WTC11 (cell line): ENCODE data around the gene SYTL1. TPM values are rescaled to one million over a fixed set of nuclear protein-coding genes. Genes with fewer than 3 reads are reported as not detected.

Experiments used
- ATAC-seq: fragments of 200-7000 bp; cut with Tn5 transposase; 2 replicates; pipeline ENCODE4 v1.10.0; 2021; ENCODE audit warnings: mild to moderate bottlenecking, moderate library complexity
- CTCF ChIA-PET: fragments of 300-600 bp; sonication (Branson Sonifier 250); formaldehyde crosslinking; loops from one replicate; lab custom pipeline; 2021; ENCODE audit warnings: antibody characterized with exemption; lab: Charles Lee
- POLR2A ChIA-PET: fragments of 350-600 bp; sonication (Branson Sonifier 250); formaldehyde crosslinking; loops from one replicate; lab custom pipeline; 2021; ENCODE audit warnings: antibody characterized with exemption; lab: Charles Lee
- DNase-seq: peaks from one replicate; pipeline ENCODE4 v3.0.0; 2021; ENCODE audit warnings: low spot score
- H3K27ac Mint-ChIP-seq: 2 replicates; pipeline ENCODE4 v1.8.0; 2021; ENCODE audit warnings: mixed read lengths
- H3K27me3 Mint-ChIP-seq: 2 replicates; pipeline ENCODE4 v1.8.0; 2021; ENCODE audit warnings: low read depth, mild to moderate bottlenecking, moderate library complexity, mixed read lengths
- H3K36me3 Mint-ChIP-seq: 2 replicates; pipeline ENCODE4 v1.8.0; 2021; ENCODE audit warnings: mixed read lengths
- H3K4me1 Mint-ChIP-seq: 2 replicates; pipeline ENCODE4 v1.8.0; 2022; ENCODE audit warnings: mixed read lengths
- H3K4me3 Mint-ChIP-seq: 2 replicates; pipeline ENCODE4 v1.8.0; 2021; ENCODE audit warnings: mild to moderate bottlenecking, moderate library complexity, mixed read lengths
- H3K9me3 Mint-ChIP-seq: 2 replicates; pipeline ENCODE4 v1.8.0; 2021; ENCODE audit warnings: mixed read lengths
- ESRRA ChIP-seq: sonication (generic); formaldehyde crosslinking; IDR thresholded peaks from 2 replicates; pipeline ENCODE4 v1.8.1; 2022; ENCODE audit warnings: mild to moderate bottlenecking, missing genetic modification reagents, borderline replicate concordance
- FOXJ3 ChIP-seq: sonication (generic); formaldehyde crosslinking; IDR thresholded peaks from 2 replicates; pipeline ENCODE4 v1.9.0; 2021; ENCODE audit warnings: missing genetic modification reagents, mild to moderate bottlenecking, borderline replicate concordance
- GTF2I ChIP-seq: fragments of 250-450 bp; sonication (Bioruptor Pico); conservative IDR thresholded peaks from 2 replicates; pipeline ENCODE4 v1.4.0; 2021; ENCODE audit warnings: mild to moderate bottlenecking
- MYBL2 ChIP-seq: sonication (generic); formaldehyde crosslinking; IDR thresholded peaks from 2 replicates; pipeline ENCODE4 v1.8.1; 2023; ENCODE audit warnings: mild to moderate bottlenecking, moderate library complexity, missing genetic modification reagents
- NFYB ChIP-seq: sonication (generic); formaldehyde crosslinking; conservative IDR thresholded peaks from 2 replicates; pipeline ENCODE4 v1.8.0; 2022; ENCODE audit warnings: low read depth, missing genetic modification reagents
- PRRX2 ChIP-seq: fragments of 250-450 bp; sonication (Bioruptor Pico); IDR thresholded peaks from 2 replicates; pipeline ENCODE4 v1.8.0; 2021; ENCODE audit warnings: mild to moderate bottlenecking
- RELA ChIP-seq: sonication (generic); formaldehyde crosslinking; IDR thresholded peaks from 2 replicates; pipeline ENCODE4 v1.8.1; 2022; ENCODE audit warnings: missing genetic modification reagents, mild to moderate bottlenecking, borderline replicate concordance
- SMAD4 ChIP-seq: sonication (generic); formaldehyde crosslinking; IDR thresholded peaks from 2 replicates; pipeline ENCODE4 v1.8.0; 2022; ENCODE audit warnings: mild to moderate bottlenecking, missing genetic modification reagents
- SOX15 ChIP-seq: fragments of 250-450 bp; sonication (Bioruptor Pico); IDR thresholded peaks from 2 replicates; pipeline ENCODE4 v1.9.0; 2021; ENCODE audit warnings: mild to moderate bottlenecking
- ZNF138 ChIP-seq: sonication (generic); formaldehyde crosslinking; conservative IDR thresholded peaks from 2 replicates; pipeline ENCODE4 v1.8.1; 2022; ENCODE audit warnings: mild to moderate bottlenecking, moderate library complexity, missing genetic modification reagents
- ZNF219 ChIP-seq: sonication (generic); formaldehyde crosslinking; IDR thresholded peaks from 2 replicates; pipeline ENCODE4 v1.8.0; 2023; ENCODE audit warnings: missing genetic modification reagents, mild to moderate bottlenecking, borderline replicate concordance
- ZNF232 ChIP-seq: sonication (generic); formaldehyde crosslinking; IDR thresholded peaks from 2 replicates; pipeline ENCODE4 v1.8.0; 2022; ENCODE audit warnings: mild to moderate bottlenecking, missing genetic modification reagents
- ZNF317 ChIP-seq: sonication (generic); formaldehyde crosslinking; IDR thresholded peaks from 2 replicates; pipeline ENCODE4 v1.8.1; 2023; ENCODE audit warnings: low read depth, mild to moderate bottlenecking, moderate library complexity, missing genetic modification reagents, borderline replicate concordance
- ZNF396 ChIP-seq: fragments of 250-450 bp; sonication (Bioruptor Pico); IDR thresholded peaks from 2 replicates; pipeline ENCODE4 v1.8.0; 2021; ENCODE audit warnings: mild to moderate bottlenecking, moderate library complexity, borderline replicate concordance
- ZNF671 ChIP-seq: fragments of 250-450 bp; sonication (Bioruptor Pico); IDR thresholded peaks from 2 replicates; pipeline ENCODE4 v1.8.0; 2021; ENCODE audit warnings: mild to moderate bottlenecking
- total RNA-seq: library from RNA; stranded (reverse); gene quantifications from 3 replicates; pipeline ENCODE4 v1.2.3, GENCODE V29; 2021
- TF ChIP-seq, protein P1 (sequence below): fragments of 200-600 bp; IDR thresholded peaks from 2 replicates; pipeline ENCODE4 v1.8.0; 2022; ENCODE audit warnings: antibody characterized with exemption
- TF ChIP-seq, protein P2 (sequence below): sonication (generic); formaldehyde crosslinking; IDR thresholded peaks from 2 replicates; pipeline ENCODE4 v1.8.0; 2022; ENCODE audit warnings: mild to moderate bottlenecking, missing genetic modification reagents
- TF ChIP-seq, protein P3 (sequence below): sonication (generic); formaldehyde crosslinking; conservative IDR thresholded peaks from 2 replicates; pipeline ENCODE4 v1.8.1; 2023; ENCODE audit warnings: mild to moderate bottlenecking, low read depth, missing genetic modification reagents, moderate library complexity
- TF ChIP-seq, protein P4 (sequence below): fragments of 250-450 bp; sonication (Bioruptor Pico); IDR thresholded peaks from 2 replicates; pipeline ENCODE4 v1.9.0; 2021; ENCODE audit warnings: mild to moderate bottlenecking, borderline replicate concordance
- TF ChIP-seq, protein P5 (sequence below): fragments of 250-450 bp; sonication (Bioruptor Pico); IDR thresholded peaks from 2 replicates; pipeline ENCODE4 v1.8.0; 2021; ENCODE audit warnings: mild to moderate bottlenecking

The SYTL1 gene
- total RNA-seq, 1 experiment from 2014 or later = 18.0 TPM

DNA sequence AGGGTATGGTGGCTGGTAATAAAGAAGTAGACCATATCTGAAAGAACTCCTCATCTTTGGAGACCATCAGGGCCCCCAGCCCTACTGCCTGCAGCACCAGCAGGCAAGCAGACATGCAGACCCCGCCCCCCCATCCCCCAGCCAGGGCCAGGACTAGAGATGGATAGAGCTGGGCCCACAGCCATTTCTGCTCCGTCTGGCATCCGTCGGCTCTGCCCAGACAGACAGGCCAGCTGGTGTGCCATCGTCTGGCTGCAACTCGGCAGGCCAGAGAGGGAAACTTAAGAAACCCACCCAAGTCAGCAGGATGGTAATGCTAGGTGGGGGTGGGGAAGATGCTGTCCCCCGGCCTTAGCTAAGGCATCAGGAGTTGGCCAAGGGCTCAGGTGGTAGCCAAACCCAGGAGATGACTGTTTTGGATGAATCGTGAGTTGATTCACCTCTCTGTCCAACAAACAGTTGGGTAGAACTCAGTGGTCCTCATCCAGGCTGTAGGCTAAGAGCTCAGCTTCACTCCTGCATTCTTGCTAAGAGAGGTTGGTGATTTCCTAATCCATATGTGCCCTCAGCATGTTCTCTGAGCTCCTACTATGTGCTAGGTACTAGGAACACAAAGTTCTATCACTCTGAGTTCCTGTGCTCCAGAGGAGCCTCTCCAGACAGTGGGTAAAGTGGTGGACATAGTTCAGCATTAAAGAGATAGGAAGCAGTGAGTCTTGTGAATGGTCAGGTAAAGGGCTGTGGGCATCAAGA, 43.0 kb upstream of the SYTL1 start (continued):
- TF ChIP-seq, protein P1, sequence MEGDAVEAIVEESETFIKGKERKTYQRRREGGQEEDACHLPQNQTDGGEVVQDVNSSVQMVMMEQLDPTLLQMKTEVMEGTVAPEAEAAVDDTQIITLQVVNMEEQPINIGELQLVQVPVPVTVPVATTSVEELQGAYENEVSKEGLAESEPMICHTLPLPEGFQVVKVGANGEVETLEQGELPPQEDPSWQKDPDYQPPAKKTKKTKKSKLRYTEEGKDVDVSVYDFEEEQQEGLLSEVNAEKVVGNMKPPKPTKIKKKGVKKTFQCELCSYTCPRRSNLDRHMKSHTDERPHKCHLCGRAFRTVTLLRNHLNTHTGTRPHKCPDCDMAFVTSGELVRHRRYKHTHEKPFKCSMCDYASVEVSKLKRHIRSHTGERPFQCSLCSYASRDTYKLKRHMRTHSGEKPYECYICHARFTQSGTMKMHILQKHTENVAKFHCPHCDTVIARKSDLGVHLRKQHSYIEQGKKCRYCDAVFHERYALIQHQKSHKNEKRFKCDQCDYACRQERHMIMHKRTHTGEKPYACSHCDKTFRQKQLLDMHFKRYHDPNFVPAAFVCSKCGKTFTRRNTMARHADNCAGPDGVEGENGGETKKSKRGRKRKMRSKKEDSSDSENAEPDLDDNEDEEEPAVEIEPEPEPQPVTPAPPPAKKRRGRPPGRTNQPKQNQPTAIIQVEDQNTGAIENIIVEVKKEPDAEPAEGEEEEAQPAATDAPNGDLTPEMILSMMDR = no peak
- TF ChIP-seq ESRRA (CRISPR knock-in tag) = no peak

DNA sequence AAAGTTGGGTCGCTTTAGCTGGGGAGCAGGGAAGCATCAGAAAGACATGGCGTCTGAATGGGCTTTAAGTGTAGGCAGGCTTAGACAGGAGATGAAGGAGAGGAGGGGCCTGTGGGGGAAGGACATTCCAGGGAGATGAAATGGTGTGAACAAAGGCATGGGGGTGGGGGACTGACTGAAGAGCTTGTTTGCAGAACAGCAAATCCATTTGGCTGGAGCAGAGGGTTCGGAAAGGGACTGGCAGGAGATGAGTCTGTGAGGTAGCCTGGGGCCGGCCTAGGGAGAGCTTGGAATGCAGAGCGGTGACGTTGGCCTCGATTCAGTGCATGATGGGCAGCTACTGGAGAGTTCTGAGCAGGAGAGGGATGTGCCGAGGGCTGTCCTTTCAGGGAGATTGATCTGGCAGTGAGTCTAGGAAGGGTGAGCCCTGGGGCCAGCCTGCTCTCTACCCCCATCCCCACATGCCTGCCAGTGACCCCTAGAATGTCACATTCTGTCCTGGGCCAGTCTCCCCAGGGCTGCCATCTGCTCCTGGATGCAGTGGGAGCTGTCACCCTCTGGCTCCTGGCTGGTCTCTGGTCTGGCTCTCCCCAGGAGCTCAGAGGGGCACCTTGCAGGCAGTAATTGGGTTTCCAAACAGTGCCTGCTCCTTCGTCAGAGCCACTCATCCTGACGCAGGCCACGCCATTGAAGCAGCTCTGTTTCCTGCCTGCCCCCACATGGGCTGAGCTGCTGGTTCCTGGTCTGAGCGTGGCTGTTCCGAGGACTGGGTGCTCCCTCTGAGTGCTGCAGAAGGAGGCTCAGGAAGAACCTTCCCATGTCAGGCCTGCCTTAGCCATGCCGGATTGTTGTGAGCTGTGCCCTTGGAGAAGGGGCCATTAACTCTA, 42.2 kb upstream of the SYTL1 start:
- no peak overlapping the region for H3K4me3 Mint-ChIP-seq
- POLR2A ChIA-PET = interaction anchor here (1.1 to 1.2 kb wide), 2 partner anchors 44 to 65 kb away, joined by 3 read pairs; no protein-coding TSS in a partner anchor
- H3K36me3 Mint-ChIP-seq = peaks cover 3% of the 10 kb centered on the region
- DNase-seq (peak; percentile 41), ATAC-seq (peak; percentile 19)
- peaks cover 25% of the 10 kb centered on the region for H3K4me1 Mint-ChIP-seq
- CTCF ChIA-PET = interaction anchor here (0.7 to 9.0 kb wide), 29 partner anchors 10 to 363 kb away, joined by 3 to 260 read pairs (median 9); partner anchors contain the start of genes CD164L2, MAP3K6, SYTL1 and WDTC1
- H3K27ac Mint-ChIP-seq = peak overlapping the region; percentile 73
- H3K9me3 Mint-ChIP-seq = no peaks in the 10 kb centered on the region
- no peaks in the 10 kb centered on the region for H3K27me3 Mint-ChIP-seq
- no peak for TF ChIP-seq ZNF671
- no peak for TF ChIP-seq NFYB
- TF ChIP-seq ESRRA (CRISPR knock-in tag) = no peak
- TF ChIP-seq, protein P2, sequence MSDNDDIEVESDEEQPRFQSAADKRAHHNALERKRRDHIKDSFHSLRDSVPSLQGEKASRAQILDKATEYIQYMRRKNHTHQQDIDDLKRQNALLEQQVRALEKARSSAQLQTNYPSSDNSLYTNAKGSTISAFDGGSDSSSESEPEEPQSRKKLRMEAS (CRISPR knock-in tag) = no peak
- no peak for TF ChIP-seq SMAD4 (CRISPR knock-in tag)
- no peak for TF ChIP-seq PRRX2 (CRISPR knock-in tag)
- TF ChIP-seq RELA = no peak
- no peak for TF ChIP-seq MYBL2 (CRISPR knock-in tag)
- no peak for TF ChIP-seq ZNF396
- TF ChIP-seq ZNF232 (CRISPR knock-in tag) = no peak
- TF ChIP-seq FOXJ3 (CRISPR knock-in tag) = no peak
- TF ChIP-seq, protein P3, sequence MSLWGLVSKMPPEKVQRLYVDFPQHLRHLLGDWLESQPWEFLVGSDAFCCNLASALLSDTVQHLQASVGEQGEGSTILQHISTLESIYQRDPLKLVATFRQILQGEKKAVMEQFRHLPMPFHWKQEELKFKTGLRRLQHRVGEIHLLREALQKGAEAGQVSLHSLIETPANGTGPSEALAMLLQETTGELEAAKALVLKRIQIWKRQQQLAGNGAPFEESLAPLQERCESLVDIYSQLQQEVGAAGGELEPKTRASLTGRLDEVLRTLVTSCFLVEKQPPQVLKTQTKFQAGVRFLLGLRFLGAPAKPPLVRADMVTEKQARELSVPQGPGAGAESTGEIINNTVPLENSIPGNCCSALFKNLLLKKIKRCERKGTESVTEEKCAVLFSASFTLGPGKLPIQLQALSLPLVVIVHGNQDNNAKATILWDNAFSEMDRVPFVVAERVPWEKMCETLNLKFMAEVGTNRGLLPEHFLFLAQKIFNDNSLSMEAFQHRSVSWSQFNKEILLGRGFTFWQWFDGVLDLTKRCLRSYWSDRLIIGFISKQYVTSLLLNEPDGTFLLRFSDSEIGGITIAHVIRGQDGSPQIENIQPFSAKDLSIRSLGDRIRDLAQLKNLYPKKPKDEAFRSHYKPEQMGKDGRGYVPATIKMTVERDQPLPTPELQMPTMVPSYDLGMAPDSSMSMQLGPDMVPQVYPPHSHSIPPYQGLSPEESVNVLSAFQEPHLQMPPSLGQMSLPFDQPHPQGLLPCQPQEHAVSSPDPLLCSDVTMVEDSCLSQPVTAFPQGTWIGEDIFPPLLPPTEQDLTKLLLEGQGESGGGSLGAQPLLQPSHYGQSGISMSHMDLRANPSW (CRISPR knock-in tag) = no peak
- no peak for TF ChIP-seq ZNF317 (CRISPR knock-in tag)
- TF ChIP-seq SOX15 (CRISPR knock-in tag) = no peak
- TF ChIP-seq ZNF219 = no peak
- TF ChIP-seq, protein P4, sequence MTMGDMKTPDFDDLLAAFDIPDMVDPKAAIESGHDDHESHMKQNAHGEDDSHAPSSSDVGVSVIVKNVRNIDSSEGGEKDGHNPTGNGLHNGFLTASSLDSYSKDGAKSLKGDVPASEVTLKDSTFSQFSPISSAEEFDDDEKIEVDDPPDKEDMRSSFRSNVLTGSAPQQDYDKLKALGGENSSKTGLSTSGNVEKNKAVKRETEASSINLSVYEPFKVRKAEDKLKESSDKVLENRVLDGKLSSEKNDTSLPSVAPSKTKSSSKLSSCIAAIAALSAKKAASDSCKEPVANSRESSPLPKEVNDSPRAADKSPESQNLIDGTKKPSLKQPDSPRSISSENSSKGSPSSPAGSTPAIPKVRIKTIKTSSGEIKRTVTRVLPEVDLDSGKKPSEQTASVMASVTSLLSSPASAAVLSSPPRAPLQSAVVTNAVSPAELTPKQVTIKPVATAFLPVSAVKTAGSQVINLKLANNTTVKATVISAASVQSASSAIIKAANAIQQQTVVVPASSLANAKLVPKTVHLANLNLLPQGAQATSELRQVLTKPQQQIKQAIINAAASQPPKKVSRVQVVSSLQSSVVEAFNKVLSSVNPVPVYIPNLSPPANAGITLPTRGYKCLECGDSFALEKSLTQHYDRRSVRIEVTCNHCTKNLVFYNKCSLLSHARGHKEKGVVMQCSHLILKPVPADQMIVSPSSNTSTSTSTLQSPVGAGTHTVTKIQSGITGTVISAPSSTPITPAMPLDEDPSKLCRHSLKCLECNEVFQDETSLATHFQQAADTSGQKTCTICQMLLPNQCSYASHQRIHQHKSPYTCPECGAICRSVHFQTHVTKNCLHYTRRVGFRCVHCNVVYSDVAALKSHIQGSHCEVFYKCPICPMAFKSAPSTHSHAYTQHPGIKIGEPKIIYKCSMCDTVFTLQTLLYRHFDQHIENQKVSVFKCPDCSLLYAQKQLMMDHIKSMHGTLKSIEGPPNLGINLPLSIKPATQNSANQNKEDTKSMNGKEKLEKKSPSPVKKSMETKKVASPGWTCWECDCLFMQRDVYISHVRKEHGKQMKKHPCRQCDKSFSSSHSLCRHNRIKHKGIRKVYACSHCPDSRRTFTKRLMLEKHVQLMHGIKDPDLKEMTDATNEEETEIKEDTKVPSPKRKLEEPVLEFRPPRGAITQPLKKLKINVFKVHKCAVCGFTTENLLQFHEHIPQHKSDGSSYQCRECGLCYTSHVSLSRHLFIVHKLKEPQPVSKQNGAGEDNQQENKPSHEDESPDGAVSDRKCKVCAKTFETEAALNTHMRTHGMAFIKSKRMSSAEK (CRISPR knock-in tag) = no peak
- TF ChIP-seq, protein P5, sequence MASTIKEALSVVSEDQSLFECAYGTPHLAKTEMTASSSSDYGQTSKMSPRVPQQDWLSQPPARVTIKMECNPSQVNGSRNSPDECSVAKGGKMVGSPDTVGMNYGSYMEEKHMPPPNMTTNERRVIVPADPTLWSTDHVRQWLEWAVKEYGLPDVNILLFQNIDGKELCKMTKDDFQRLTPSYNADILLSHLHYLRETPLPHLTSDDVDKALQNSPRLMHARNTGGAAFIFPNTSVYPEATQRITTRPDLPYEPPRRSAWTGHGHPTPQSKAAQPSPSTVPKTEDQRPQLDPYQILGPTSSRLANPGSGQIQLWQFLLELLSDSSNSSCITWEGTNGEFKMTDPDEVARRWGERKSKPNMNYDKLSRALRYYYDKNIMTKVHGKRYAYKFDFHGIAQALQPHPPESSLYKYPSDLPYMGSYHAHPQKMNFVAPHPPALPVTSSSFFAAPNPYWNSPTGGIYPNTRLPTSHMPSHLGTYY (CRISPR knock-in tag) = no peak
- TF ChIP-seq GTF2I (CRISPR knock-in tag) = no peak
- no peak for TF ChIP-seq ZNF138 (CRISPR knock-in tag)
